ENCODE data around the gene DNAH10. TPM values are rescaled to one million over a fixed set of nuclear protein-coding genes. Genes with fewer than 3 reads are reported as not detected.

DNAH10 gene
- total and polyA plus RNA-seq, 10 of the 15 experiments (the other 5 are each of a cell fraction or from before 2014, with no cell fraction given): 0.01 to 0.32 (median 0.06) TPM

DNA sequence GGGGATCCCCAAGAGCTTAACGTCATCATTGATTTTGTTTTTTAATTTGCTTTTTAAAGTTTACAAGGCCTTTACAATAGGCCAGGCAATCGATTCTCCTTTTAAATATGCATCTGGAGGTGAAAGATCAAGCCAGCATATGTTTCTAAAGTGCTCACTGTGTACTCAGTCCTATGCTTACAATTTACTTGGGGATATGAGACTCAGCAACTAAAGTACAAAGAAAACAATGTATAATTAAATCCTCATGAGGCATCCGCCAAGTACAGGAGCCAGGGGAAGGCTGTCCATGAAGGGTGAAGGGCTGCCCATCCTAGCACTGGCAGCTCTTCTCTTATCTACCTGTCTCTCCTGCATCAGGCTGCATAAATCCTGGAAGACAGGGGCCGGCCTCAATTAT is 198.8 kb downstream of the DNAH10 start:
- H3K4me3 ChIP-seq: no peak overlapping the region
- H3K27ac ChIP-seq (ENCODE audit: control insufficient read depth, insufficient read depth): no peak overlapping the region
- no peak overlapping the region for H3K9ac ChIP-seq (ENCODE audit: control insufficient read depth, insufficient read depth, low read length)
- no peak overlapping the region for H3K4me2 ChIP-seq (ENCODE audit: control insufficient read depth, insufficient read depth)
- CTCF ChIA-PET: interaction anchor here (0.8 kb wide), 1 partner anchor 26 kb away, joined by 5 read pairs; no protein-coding TSS in a partner anchor
- in situ Hi-C loops (cut with MboI): no loop called here
- DNase-seq (ENCODE audit: low read depth, low spot score): no peak
- RAD21 ChIA-PET (ENCODE audit: unreplicated experiment): no interaction called here
- SMC1A ChIA-PET (ENCODE audit: uncharacterized antibody, unreplicated experiment): interaction anchor here (2.0 to 2.8 kb wide), 2 partner anchors 8 to 16 kb away, joined by 6 to 9 read pairs; no protein-coding TSS in a partner anchor
- no peak for ATAC-seq
- no peaks in the 10 kb centered on the region for H3K79me2 ChIP-seq (ENCODE audit: control insufficient read depth, insufficient read depth, low read length)
- FAIRE-seq: no peak
- no peaks in the 10 kb centered on the region for H3K4me1 ChIP-seq (ENCODE audit: control insufficient read depth, insufficient read depth, low read length)
- no TSS peak for BruUV-seq (replicated peaks)
- peaks cover 0 to 3% of the 10 kb centered on the region in 2 experiments; a peak in 2 of 4 replicates for H3K27me3 ChIP-seq (replicated peaks in 1 of 2; ENCODE audit: control insufficient read depth in 2 of 2, insufficient read depth in 2 of 2, low read length in 1 of 2)
- no peaks in the 10 kb centered on the region for H4K20me1 ChIP-seq (ENCODE audit: control insufficient read depth, insufficient read depth)
- intact Hi-C loops (cut with micrococcal nuclease; ENCODE audit: unreplicated experiment): no loop called here
- TF ChIP-seq MXI1 (IDR thresholded peaks at IDR 0.05; ENCODE audit: low read depth, low read length) (no peak), BHLHE40 (IDR thresholded peaks at IDR 0.05; ENCODE audit: borderline replicate concordance in 1 of 2, low read depth in 2 of 2, low read length in 1 of 2) (no peak), TCF12 (IDR thresholded peaks at IDR 0.05; ENCODE audit: low read depth, low read length) (no peak), MTA3 (IDR thresholded peaks at IDR 0.05; ENCODE audit: borderline replicate concordance, low read length) (no peak), MEF2B (IDR thresholded peaks at IDR 0.05; ENCODE audit: partially characterized antibody, poor library complexity, severe bottlenecking) (no peak), YBX1 (IDR thresholded peaks at IDR 0.05) (no peak), SREBF2 (IDR thresholded peaks at IDR 0.05; ENCODE audit: low read length) (no peak), SMAD5 (IDR thresholded peaks at IDR 0.05; ENCODE audit: low read depth) (no peak), JUNB (IDR thresholded peaks at IDR 0.05) (no peak), NFXL1 (IDR thresholded peaks at IDR 0.05; ENCODE audit: borderline replicate concordance) (no peak), NR2C2 (IDR thresholded peaks at IDR 0.05; ENCODE audit: borderline replicate concordance, control insufficient read depth, insufficient read length, low read depth) (no peak), EZH2 (IDR thresholded peaks at IDR 0.05; ENCODE audit: borderline replicate concordance, control insufficient read depth, low read depth, low read length) (no peak), ZNF24 (IDR thresholded peaks at IDR 0.05) (no peak), SREBF1 (IDR thresholded peaks at IDR 0.05; ENCODE audit: low read length) (no peak), NR2C1 (IDR thresholded peaks at IDR 0.05) (no peak), JUND (IDR thresholded peaks at IDR 0.05; ENCODE audit: low read depth, low read length) (no peak)
- TF ChIP-seq, protein P1, sequence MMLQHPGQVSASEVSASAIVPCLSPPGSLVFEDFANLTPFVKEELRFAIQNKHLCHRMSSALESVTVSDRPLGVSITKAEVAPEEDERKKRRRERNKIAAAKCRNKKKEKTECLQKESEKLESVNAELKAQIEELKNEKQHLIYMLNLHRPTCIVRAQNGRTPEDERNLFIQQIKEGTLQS (IDR thresholded peaks at IDR 0.05; ENCODE audit: borderline replicate concordance, extremely low read depth, low read depth, low read length): no peak
- TF ChIP-seq, protein P2, sequence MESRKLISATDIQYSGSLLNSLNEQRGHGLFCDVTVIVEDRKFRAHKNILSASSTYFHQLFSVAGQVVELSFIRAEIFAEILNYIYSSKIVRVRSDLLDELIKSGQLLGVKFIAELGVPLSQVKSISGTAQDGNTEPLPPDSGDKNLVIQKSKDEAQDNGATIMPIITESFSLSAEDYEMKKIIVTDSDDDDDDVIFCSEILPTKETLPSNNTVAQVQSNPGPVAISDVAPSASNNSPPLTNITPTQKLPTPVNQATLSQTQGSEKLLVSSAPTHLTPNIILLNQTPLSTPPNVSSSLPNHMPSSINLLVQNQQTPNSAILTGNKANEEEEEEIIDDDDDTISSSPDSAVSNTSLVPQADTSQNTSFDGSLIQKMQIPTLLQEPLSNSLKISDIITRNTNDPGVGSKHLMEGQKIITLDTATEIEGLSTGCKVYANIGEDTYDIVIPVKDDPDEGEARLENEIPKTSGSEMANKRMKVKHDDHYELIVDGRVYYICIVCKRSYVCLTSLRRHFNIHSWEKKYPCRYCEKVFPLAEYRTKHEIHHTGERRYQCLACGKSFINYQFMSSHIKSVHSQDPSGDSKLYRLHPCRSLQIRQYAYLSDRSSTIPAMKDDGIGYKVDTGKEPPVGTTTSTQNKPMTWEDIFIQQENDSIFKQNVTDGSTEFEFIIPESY (IDR thresholded peaks at IDR 0.05): no peak
- POLR2A ChIA-PET: no interaction called here
- H3K9me3 ChIP-seq (replicated peaks; ENCODE audit: control insufficient read depth, insufficient read depth, low read length): no peaks in the 10 kb centered on the region
- 71% methylated on average over 4 of the region's 4 CpGs for WGBS (ENCODE audit: insufficient coverage, insufficient replicate concordance, low lambda C conversion rate, missing lambda C conversion rate)
- no peaks in the 10 kb centered on the region for H3K36me3 ChIP-seq (ENCODE audit: control insufficient read depth in 2 of 2, insufficient read depth in 2 of 2, low read length in 1 of 2)
- H2AFZ ChIP-seq (ENCODE audit: control insufficient read depth, low read depth, low read length): no peak overlapping the region
